Adrenal gland (tissue), 12 donors: ENCODE results near the gene PALM2AKAP2. TPM values are rescaled to one million over a fixed set of nuclear protein-coding genes. Genes with fewer than 3 reads are reported as not detected.

Source experiments
- DNase-seq, 7 donors: peaks; one replicate each; pipeline ENCODE4 v3.0.0-alpha.2; 2019 to 2020
- H3K27ac ChIP-seq, 5 donors: fragments of 200-600 bp; sonication (generic) in 4 of 5; 1 replicate in 3 of 5; 2 replicates in 2 of 5; pipeline versions ENCODE4 v1.5.1 to v1.8.0; 2016 to 2020; ENCODE audit warnings: mild to moderate bottlenecking in 1 of 5
- H3K27me3 ChIP-seq: fragments of 200-600 bp; 2 replicates; pipeline ENCODE4 v1.8.0; 2021
- H3K36me3 ChIP-seq, 2 donors: fragments of 200-600 bp; replicated peaks in 1 of 2; 1 replicate in 1 of 2; 2 replicates in 1 of 2; pipeline versions ENCODE4 v1.5.1 to v1.8.0; 2018 to 2022
- H3K4me1 ChIP-seq, 2 donors: fragments of 200-600 bp; replicated peaks in 1 of 2; 1 replicate in 1 of 2; 2 replicates in 1 of 2; pipeline versions ENCODE4 v1.5.1 to v1.8.0; 2018 to 2021
- H3K4me3 ChIP-seq, 4 donors: fragments of 200-600 bp; sonication (generic) in 3 of 4; one replicate each; pipeline ENCODE4 v1.5.1; 2016 to 2018
- H3K9me3 ChIP-seq, 3 donors: fragments of 200-600 bp; sonication (generic) in 1 of 3; replicated peaks in 1 of 3; 1 replicate in 2 of 3; 2 replicates in 1 of 3; pipeline versions ENCODE4 v1.5.1 to v1.8.0; 2016 to 2021
- POLR2A ChIP-seq, 2 donors: fragments of 450-650 bp; IDR thresholded peaks; one replicate each; pipeline ENCODE4 v1.6.1; 2017; ENCODE audit warnings: antibody characterized with exemption in 2 of 2, mild to moderate bottlenecking in 2 of 2, moderate library complexity in 1 of 2
- WGBS, 4 donors: extraction: QIAGEN DNeasy Blood & Tissue Kit in 2 of 4; methylation state at CpG; one replicate each; pipeline versions ENCODE4 v1.1.5 to v1.1.7; 2013 to 2017; 5-methylcytosine and 5-hydroxymethylcytosine counted together
- intact Hi-C, 2 donors: fragments of 100-400 bp; cut with DNase I; formaldehyde crosslinking; loops; one replicate each; pipeline versions ENCODE4 v1.14.1 to v1.15.0; 2022 to 2023
- polyA plus RNA-seq, 3 donors: library from polyadenylated mRNA; stranded (reverse); fragments of 200-250 nt in 2 of 3; fragments of 350-450 nt in 1 of 3; fragmentation: Illumina TruSeq in 1 of 3; extraction: RNeasy Lipid Tissue Mini Kit (QIAGEN cat#74804) in 1 of 3; gene quantifications; one replicate each; pipeline ENCODE4 v1.2.3, GENCODE V29; 2013 to 2014
- total RNA-seq, 9 donors: library from RNA; depleted of rRNA in 4 of 9; stranded (reverse); fragments of >200 nt in 4 of 9; fragments of 120-200 nt in 1 of 9; fragmentation: NEBNext Ultra II Directional in 1 of 9; extraction: Animal tissue kit (Norgen Biotek cat#: 25700) in 1 of 9; gene quantifications; one replicate each; pipeline versions ENCODE4 v1.1.0 to v1.2.4, GENCODE V29; 2013 to 2023
- TF ChIP-seq, protein P1 (sequence below), 6 experiments: fragments of 450-650 bp in 4 of 6; fragments of 200-600 bp in 2 of 6; sonication (generic) in 1 of 6; IDR thresholded peaks; 1 replicate in 5 of 6; 2 replicates in 1 of 6; pipeline versions ENCODE4 v1.5.1 to v1.8.0; 2016 to 2021; ENCODE audit warnings: antibody characterized with exemption in 6 of 6, mild to moderate bottlenecking in 2 of 6, moderate library complexity in 1 of 6
- donor health status: healthy with polysubstance abuse.
- donor health status: Bipolar disorder and iron deficiency.
- donor health status: DM: yes; HTN: yes; CAD: no.
- donor health status: DM: no; HTN: no; CAD: no.
- donor health status: DM: no; HTN: no; CAD: no.
- donor health status: DM: yes; HTN: yes; CAD: no.

PALM2AKAP2 gene
- total and polyA plus RNA-seq, 12 donors, result 0.07 to 27.3 (median 19.8) TPM

DNA sequence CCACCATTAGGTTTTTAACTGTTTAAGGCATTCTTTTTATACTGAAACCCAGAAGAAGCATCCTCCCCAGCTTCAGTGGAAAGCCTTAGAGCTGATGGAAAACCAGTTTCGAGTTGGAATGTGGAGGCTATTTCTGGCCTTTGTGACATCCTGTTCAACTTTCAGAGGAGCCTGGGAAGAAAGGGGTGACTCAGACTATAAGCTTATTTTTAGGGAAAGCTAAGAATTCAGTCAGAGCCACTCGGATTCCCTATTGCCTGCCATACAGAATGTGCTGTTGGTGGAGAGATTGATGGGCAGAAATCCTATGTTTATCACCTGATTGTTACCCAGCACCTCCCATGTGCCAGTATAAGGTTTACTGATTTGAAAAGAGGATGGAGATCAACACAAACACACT lies 19.8 kb downstream of the PALM2AKAP2 start:
- intact Hi-C loops, result no loop called here
- no peak overlapping the region for H3K4me3 ChIP-seq
- H3K27me3 ChIP-seq, result no peaks in the 10 kb centered on the region
- TF ChIP-seq, protein P1, sequence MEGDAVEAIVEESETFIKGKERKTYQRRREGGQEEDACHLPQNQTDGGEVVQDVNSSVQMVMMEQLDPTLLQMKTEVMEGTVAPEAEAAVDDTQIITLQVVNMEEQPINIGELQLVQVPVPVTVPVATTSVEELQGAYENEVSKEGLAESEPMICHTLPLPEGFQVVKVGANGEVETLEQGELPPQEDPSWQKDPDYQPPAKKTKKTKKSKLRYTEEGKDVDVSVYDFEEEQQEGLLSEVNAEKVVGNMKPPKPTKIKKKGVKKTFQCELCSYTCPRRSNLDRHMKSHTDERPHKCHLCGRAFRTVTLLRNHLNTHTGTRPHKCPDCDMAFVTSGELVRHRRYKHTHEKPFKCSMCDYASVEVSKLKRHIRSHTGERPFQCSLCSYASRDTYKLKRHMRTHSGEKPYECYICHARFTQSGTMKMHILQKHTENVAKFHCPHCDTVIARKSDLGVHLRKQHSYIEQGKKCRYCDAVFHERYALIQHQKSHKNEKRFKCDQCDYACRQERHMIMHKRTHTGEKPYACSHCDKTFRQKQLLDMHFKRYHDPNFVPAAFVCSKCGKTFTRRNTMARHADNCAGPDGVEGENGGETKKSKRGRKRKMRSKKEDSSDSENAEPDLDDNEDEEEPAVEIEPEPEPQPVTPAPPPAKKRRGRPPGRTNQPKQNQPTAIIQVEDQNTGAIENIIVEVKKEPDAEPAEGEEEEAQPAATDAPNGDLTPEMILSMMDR (IDR thresholded peaks at IDR 0.05), result no peak
- TF ChIP-seq POLR2A (IDR thresholded peaks at IDR 0.05), result no peak
- DNase-seq, result no peak
- peak overlapping the region in 2 of 5 donors; percentile 1 to 57 for H3K27ac ChIP-seq
- H3K36me3 ChIP-seq, result no peaks in the 10 kb centered on the region
- H3K9me3 ChIP-seq, result no peaks in the 10 kb centered on the region
- H3K4me1 ChIP-seq, result peaks cover 11 to 12% of the 10 kb centered on the region in 2 donors
- WGBS, 4 donors, result 11 to 37% (median 24%) methylated on average over 2 of the region's 2 CpGs

DNA sequence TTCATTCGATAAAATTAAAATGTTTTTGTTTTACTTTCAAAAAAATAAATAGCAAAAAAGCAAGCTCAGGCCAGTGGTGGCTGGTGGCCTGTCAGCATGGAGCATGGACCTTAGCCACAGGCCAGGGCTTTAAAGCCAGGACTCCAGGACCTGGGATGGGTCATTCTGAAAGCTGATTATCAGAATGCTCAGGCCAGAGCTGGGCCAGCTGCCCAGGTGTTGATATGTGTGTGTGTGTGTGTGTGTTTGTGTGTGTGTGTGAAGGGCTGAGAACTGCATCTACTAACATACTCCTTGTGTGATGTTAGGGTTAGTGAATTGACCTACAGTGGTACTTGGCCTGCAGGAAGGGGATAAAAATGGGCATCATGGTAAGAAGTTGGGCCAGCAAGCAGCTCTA lies 21.5 kb downstream of the PALM2AKAP2 start:
- intact Hi-C loops, result no loop called here
- DNase-seq, result no peak
- H3K27ac ChIP-seq, result no peak overlapping the region
- H3K36me3 ChIP-seq, result no peaks in the 10 kb centered on the region
- TF ChIP-seq POLR2A (IDR thresholded peaks at IDR 0.05), result no peak
- TF ChIP-seq, protein P1 (IDR thresholded peaks at IDR 0.05), result no peak
- no peak overlapping the region for H3K4me3 ChIP-seq
- no peaks in the 10 kb centered on the region for H3K27me3 ChIP-seq
- 44 to 94% (median 88%) methylated on average over 1 of the region's 1 CpG for WGBS, 4 donors
- H3K9me3 ChIP-seq, result no peaks in the 10 kb centered on the region
- peaks cover 14 to 17% of the 10 kb centered on the region in 2 donors for H3K4me1 ChIP-seq

DNA sequence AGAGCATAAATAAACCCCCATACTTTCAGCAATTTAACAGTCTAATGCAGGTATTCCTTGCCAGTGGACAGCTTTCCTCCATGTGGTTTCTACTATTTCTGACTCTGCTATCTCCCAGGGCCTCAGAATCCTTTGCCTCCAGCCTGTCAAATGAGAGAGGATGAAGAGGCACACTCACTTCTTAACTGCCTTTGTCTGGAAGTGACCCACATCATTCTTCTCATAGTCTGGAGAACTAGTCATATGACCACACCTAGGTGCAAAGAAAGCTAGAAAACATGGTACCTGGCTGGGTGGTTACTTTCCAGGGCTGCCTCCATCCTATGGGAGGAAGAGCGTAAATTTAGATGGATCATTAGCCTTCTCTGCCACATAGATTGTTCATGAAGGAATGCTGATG lies 22.5 kb downstream of the PALM2AKAP2 start:
- intact Hi-C loops, result no loop called here
- 93 to 100% (median 96%) methylated on average over 1 of the region's 1 CpG for WGBS, 4 donors
- Histone ChIP-seq H3K9me3 (no peaks in the 10 kb centered on the region), H3K4me3 (no peak overlapping the region), H3K36me3 (no peaks in the 10 kb centered on the region), H3K27me3 (no peaks in the 10 kb centered on the region), H3K4me1 (peaks cover 20 to 25% of the 10 kb centered on the region in 2 donors), H3K27ac (no peak overlapping the region)
- DNase-seq, result no peak
- no peak for TF ChIP-seq POLR2A (IDR thresholded peaks at IDR 0.05)
- TF ChIP-seq, protein P1 (IDR thresholded peaks at IDR 0.05), result no peak

DNA sequence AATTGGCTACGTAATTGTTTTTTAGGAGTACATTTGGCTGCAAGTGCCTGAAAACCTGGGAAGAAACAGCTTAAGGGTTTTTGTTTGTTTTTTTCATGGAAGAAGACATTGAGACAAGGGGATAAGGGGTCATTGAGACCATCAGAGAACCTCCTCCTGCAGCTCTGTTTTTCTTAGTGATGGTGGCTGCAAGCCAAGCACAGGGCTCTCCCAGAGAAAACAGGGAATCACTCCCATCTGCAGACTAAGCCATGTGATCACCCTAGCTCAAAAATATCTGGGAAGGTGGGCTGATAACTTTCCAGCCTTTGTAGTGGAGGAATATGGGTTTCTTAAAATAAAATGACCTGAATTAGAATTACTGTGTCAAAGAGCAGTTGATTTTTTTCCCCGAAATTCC lies 25.1 kb downstream of the PALM2AKAP2 start:
- Histone ChIP-seq H3K27me3 (no peaks in the 10 kb centered on the region), H3K9me3 (no peaks in the 10 kb centered on the region), H3K4me3 (no peak overlapping the region), H3K36me3 (no peaks in the 10 kb centered on the region), H3K27ac (peak overlapping the region in 1 of 5 donors; percentile 20), H3K4me1 (peaks cover 20 to 25% of the 10 kb centered on the region in 2 donors)
- WGBS, 4 donors, result 72 to 84% (median 74%) methylated on average over 2 of the region's 2 CpGs
- peak in 1 of 7 donors; percentile 29 for DNase-seq
- TF ChIP-seq, protein P1 (IDR thresholded peaks at IDR 0.05), result no peak
- TF ChIP-seq POLR2A (IDR thresholded peaks at IDR 0.05), result no peak
- intact Hi-C loops, result no loop called here
